Right hindlimb (tissue), 1 donor: ENCODE data around the gene SUOX.
"Not testable (repeated sequence)": the region's sequence is repeated elsewhere in the genome, so short reads cannot be mapped to it uniquely, and the experiment has no call there.

Experiments used
- DNase-seq: peaks from one replicate; pipeline ENCODE4 v3.0.0-alpha.2; 2018

Gene SUOX

DNA sequence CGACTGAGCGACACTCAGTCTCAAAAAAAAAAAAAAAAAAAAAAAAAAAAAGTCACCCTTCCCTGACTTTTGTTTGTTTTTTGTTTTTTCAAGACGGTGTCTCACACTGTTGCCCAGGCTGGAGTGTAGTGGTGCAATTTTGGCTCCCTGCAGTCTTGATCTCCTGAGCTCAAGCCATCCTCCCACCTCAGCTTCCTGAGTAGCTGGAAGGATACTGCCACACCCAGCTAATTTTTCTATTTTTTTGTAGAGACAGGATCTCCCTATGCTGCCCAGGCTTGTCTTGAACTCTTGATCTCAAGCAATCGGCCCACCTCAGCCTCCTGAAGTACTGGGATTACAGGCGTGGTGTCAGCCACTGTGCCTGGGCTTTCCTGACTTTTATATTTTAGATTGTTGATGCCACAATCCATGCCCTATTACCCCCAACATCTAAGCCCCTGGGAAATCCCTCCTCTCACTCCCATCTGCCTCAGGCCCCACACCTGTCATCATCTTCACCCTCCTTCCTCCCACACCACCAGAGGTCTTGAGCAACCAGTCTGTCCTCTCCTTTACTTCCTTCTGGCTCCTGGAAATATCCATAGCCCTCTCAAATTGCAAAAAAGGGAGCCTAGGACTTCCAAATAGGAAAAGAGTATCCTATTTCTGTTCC is 31.6 kb downstream of the SUOX start:
- DNase-seq = no peak

GRCh38 chr12:56029166-56029519 is 32.1 kb downstream of the SUOX start:
- peak; percentile 49 for DNase-seq

GRCh38 chr12:56029666-56030293 is 32.7 kb downstream of the SUOX start:
- DNase-seq = peak; percentile 72

DNA sequence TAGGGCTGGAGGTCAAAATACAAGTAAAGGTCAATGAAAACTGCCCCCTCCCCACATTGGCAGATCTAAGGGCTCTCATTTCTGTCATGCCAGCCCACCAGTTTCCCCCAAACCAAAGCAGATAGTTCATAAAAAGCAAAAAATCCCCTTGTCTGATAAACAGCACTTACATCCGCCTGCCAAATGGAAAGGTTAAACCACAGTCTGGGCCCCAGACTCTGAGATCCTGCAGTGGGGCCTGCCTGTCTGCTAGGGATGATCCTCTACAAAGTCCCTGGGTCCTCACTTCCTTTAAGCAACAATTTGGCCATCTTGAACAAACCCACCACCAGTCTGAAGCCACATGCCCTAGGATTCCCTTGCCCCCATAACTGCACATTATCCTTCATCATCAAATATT is 34.9 kb downstream of the SUOX start:
- DNase-seq = no peak

GRCh38 chr12:56034586-56035332 is 37.7 kb downstream of the SUOX start:
- no peak for DNase-seq

DNA sequence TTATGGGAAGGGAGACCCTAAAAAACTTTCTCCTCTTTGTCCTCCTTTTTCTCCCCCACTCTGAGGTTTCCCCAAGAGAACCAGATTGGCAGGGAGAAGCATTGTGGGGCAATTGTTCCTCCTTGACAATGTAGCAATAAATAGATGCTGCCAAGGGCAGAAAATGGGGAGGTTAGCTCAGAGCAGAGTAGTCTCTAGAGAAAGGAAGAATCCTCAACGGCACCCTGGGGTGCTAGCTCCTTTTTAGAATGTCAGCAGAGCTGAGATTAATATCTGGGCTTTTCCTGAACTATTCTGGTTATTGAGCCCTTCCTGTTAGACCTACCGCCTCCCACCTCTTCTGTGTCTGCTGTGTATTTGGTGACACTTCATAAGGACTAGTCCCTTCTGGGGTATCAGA is 40.1 kb downstream of the SUOX start:
- DNase-seq = no peak

DNA sequence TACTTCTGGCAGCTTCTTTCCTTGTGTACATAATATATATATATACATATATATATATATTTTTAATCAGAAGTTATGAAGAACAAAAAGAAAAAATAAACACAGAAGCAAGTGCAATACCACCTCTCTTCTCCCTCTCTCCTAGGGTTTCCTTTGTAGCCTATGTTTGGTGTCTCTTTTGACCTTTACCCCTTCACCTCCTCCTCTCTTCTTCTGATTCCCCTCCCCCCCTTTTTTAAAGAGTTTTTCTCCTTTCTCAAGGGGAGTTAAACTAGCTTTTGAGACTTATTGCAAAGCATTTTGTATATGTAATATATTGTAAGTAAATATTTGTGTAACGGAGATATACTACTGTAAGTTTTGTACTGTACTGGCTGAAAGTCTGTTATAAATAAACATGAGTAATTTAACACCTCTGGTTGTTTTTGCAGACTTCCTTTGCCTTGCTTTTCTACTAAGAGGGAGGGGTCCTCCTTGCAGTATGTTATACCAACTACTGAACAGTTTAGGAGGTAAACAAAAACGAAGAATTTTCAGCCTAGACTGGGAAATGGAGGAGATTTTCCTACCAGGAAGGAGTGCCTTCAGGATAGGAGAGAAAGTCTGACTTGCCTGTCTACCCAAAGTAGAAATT is 41.1 kb downstream of the SUOX start:
- no peak for DNase-seq

GRCh38 chr12:56040151-56040550 is 43.1 kb downstream of the SUOX start:
- no peak for DNase-seq

DNA sequence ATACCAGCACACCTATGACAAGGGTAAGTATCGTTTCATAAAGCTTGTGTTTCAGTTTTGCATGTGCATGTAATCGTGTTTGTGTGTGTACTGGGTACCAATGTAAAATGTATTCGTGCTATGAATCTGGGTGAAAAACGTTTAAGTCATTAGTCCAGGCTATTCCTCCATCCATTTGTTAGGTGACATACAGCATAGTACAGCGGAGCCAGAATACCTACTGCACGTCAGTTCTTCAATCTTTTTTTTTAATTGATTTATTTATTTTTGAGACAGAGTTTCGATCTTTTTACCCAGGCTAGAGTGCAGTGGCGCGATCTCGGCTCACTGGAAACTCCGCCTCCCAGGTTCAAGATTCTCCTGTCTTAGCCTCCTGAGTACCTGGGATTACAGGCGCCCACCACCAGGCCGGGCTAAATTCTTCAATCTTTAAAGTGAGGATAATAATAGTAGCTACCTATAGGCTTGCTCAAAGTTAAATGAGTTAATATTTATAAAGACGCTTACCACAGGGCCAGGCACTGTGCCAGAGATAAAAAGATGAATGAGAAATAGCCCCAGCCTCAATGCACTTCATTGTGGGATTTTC is 44.0 kb downstream of the SUOX start:
- peak; percentile 27 for DNase-seq

- DNase-seq = peak; percentile 99
Measured at GRCh38 chr12:56041552-56042429, 44.7 kb downstream of the SUOX start, which contains the start of gene RPS26. Gene RPS26 (plus strand): TSS chr12:56041918. CDS start chr12:56042167, 249 bp downstream.

GRCh38 chr12:56042430-56042813 is 45.3 kb downstream of the SUOX start:
- DNase-seq = not testable (repeated sequence)

- no peak for DNase-seq
Measured at GRCh38 chr12:56042843-56043242, 45.8 kb downstream of the SUOX start.

DNA sequence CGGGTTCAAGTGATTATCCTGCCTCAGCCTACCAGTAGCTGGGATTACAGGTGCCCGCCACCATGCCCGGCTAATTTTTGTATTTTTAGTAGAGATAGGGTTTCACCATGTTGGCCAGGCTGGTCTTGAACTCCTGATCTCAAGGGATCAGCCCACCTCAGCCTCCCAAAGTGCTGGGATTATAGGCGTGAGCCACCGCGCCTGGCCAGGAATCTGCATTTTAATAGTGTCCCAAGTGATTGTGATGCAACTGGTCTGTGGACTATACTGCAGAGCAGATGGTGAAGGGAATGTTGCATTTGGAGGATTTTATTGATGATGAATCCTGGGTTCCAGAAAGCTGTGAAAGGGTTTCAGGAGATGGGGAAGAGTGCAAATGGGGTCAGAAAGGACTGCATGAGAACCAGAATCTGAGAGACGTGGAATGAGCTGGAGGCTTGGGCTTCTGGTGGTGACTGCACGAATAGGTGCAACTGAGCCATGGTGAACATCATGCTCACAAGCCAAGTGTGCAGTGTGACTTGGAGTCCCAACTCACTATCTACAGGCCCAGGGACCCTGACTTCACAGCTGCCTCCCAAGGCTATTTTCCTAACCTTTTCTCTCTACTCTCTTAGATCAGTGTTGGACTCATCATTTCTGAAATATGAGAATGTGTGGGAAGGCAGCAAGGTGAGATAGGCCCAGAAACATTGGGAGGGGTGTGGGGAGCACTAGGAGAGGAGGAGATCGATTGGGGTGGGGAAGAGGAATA is 49.1 kb downstream of the SUOX start:
- DNase-seq = no peak

GRCh38 chr12:56053407-56053893 is 56.4 kb downstream of the SUOX start:
- DNase-seq = no peak
